NB4 (cell line): ENCODE results near the gene TTC21B.

ENCODE experiments used
- MYC ChIP-seq: IDR thresholded peaks from 2 replicates; pipeline ENCODE4 v1.6.1; 2011; ENCODE audit warnings: low read depth, low read length
- POLR2A ChIP-seq: IDR thresholded peaks from 2 replicates; pipeline ENCODE4 v1.6.1; 2011; ENCODE audit warnings: mild to moderate bottlenecking; ENCODE audit not compliant: insufficient read length; ENCODE audit errors: extremely low read depth
- TF ChIP-seq, protein P1 (sequence below): IDR thresholded peaks from one replicate; pipeline ENCODE4 v1.5.1; 2012; ENCODE audit warnings: low read depth, low read length
- TF ChIP-seq, protein P2 (sequence below): IDR thresholded peaks from 2 replicates; pipeline ENCODE4 v1.6.1; 2011; ENCODE audit warnings: low read depth, low read length

DNA sequence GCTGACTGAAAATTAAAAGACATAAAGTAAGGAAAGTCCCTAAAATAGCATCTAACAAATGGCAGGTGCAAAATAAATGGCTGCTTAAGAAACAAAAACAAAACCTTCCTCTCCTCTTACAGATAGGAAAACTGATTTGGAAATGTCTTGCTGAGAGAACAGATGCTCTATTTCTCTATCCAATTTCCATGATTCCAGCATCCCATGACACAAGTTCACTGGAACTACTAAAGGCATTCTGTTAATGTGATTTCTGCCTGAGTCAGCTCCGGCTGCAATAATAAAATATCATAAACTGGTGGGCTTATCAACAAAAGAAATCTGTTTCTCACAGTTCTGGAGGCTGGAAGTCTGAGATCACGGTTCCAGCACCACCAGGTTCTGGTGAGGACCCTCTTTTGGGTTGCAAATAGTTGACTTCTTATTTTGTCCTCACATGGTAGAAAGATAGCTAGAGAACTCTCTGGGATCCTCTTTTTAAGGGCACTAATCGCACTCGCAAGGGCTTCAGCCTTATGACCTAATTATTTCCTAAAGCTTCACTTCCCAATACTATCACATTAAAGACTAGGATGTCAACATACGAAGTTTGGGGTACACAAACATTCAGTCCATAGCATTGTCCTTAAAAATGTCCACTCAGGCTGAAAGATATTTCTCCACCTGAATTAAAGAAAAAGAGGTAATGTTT lies 81.3 kb downstream of the TTC21B start:
- no peak for TF ChIP-seq MYC
- TF ChIP-seq, protein P1, sequence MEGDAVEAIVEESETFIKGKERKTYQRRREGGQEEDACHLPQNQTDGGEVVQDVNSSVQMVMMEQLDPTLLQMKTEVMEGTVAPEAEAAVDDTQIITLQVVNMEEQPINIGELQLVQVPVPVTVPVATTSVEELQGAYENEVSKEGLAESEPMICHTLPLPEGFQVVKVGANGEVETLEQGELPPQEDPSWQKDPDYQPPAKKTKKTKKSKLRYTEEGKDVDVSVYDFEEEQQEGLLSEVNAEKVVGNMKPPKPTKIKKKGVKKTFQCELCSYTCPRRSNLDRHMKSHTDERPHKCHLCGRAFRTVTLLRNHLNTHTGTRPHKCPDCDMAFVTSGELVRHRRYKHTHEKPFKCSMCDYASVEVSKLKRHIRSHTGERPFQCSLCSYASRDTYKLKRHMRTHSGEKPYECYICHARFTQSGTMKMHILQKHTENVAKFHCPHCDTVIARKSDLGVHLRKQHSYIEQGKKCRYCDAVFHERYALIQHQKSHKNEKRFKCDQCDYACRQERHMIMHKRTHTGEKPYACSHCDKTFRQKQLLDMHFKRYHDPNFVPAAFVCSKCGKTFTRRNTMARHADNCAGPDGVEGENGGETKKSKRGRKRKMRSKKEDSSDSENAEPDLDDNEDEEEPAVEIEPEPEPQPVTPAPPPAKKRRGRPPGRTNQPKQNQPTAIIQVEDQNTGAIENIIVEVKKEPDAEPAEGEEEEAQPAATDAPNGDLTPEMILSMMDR = no peak
- no peak for TF ChIP-seq POLR2A
- TF ChIP-seq, protein P2, sequence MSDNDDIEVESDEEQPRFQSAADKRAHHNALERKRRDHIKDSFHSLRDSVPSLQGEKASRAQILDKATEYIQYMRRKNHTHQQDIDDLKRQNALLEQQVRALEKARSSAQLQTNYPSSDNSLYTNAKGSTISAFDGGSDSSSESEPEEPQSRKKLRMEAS = no peak
